Stimulated activated CD4-positive, alpha-beta T cell treated with anti-CD3 and anti-CD28 coated beads, Interleukin-4, amount 100 ng/mL, for 1 hour (primary cell): Measurements from ENCODE around the gene FOXP1.
"Not testable (repeated sequence)": the region's sequence is repeated elsewhere in the genome, so short reads cannot be mapped to it uniquely, and the experiment has no call there.

Experiments used
- DNase-seq: peaks from one replicate; pipeline ENCODE4 v3.0.0-alpha.2; 2020

FOXP1 gene

GRCh38 chr3:70982700-70983140 is 600.8 kb downstream of the FOXP1 start:
- DNase-seq = no peak

- DNase-seq = no peak
These were observed 601.2 kb downstream of the FOXP1 start for GRCh38 chr3:70982284-70982683.

GRCh38 chr3:70981231-70981880 is 602.2 kb downstream of the FOXP1 start:
- DNase-seq = no peak

DNA sequence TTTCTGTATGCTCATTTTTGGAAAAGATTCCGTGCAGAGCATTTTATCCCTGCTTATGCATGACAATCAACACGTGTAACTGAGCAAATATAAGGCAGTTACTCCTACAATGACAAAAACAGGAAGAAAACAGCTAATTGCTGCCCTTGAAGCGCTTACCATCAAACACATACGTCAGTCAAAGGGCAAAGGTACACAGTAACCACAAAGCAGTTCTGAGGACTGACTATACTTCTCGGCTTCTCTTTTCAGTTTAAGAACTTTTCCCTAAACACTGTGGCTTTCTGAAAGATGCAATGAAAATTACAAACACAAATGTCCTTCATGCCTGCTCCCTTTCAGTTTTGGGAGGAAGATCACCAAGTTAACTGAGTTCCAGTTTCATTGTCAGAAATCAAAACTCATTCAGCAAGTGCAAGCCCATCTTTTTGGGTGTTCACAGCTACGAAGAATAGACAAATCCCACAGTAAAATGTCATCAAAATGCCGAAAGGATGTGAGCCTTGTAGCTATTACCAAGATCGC is 602.8 kb downstream of the FOXP1 start:
- DNase-seq = no peak

DNA sequence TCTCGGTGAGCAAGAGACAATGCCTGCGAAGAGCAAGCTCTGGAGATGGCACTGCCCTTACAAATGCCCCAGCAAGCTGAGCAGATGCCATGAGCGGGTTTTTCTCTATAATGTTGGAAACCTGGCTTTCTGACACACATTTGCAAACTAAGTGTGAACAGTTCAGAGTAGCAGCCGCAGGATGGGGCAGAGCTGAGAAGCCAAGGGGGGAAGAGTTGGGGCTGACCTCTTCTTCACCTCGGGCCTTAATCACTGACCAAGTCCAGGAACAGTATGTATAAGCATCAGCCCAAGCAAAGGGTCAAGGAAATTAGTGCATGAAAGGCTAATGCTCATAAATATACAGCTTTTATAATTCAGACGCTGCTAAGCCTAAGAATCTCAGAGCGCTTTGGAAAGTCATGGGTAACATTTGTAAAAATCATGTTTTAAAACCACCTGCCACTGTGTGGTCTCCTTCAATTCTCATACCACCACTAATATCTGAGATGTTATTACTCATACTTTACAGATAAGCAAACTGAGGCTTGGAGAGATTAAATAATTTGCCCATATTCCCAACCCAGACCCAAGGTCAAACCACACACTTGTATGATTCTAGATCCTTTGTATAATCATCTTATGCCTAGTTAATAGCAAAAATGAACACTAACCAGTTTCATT is 603.4 kb downstream of the FOXP1 start:
- no peak for DNase-seq

DNA sequence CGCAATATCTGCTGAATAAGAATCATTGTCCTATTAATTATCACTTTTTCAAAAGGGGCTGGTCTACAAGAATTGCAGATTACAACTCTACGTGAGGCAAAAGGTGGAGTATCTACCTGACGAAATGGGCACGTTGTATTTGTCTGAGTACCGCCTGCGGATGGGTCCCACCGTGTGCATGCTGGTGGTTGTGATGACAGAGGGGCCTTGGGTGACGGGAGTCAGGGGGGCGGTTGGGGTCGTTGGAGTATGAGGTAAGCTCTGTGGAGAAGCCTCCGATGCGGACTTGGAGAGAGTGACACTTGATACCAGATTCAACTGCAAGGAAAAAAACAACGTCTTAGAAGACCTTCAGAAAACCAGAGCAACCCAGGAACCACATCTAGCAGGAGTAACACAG is 605.8 kb downstream of the FOXP1 start:
- no peak for DNase-seq

DNA sequence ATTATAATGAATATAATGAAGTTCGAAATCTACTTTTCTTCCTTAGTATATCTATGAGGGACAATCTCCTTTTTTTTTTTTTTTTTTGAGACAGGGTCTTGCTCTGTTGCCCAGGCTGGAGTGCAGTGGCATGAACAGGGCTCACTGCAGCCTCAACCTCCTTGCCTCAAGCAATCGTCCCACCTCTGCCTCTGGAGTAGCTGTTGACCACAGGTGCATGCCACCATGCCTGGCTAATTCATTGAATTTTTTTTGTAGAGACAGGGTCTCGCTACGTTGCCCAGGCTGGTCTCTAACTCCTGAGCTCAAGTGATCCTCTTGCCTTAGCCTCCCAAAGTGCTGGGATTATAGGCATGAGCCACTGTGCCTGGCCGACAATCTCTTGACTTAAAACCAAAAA is 607.5 kb downstream of the FOXP1 start:
- not testable (repeated sequence) for DNase-seq

GRCh38 chr3:70974747-70975146 is 608.8 kb downstream of the FOXP1 start:
- DNase-seq = no peak

DNA sequence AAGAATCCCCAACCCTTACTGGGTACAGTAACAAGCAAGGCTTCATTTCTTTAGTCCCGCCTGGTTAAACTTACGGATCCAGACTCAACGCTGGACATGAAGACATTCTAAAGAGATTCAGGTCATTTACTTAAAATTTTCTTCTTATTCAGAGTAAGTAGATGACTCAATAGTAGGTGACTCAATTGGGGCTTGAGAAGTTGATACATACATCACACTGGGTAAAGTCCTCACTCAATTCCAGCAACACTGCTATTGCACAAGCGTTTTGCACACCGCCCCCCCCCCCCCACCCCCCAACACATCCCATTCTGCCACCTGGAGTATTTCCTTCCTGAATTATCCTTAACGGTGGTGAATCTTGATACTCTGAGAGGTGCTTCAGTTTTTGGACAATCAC is 610.0 kb downstream of the FOXP1 start:
- no peak for DNase-seq

DNA sequence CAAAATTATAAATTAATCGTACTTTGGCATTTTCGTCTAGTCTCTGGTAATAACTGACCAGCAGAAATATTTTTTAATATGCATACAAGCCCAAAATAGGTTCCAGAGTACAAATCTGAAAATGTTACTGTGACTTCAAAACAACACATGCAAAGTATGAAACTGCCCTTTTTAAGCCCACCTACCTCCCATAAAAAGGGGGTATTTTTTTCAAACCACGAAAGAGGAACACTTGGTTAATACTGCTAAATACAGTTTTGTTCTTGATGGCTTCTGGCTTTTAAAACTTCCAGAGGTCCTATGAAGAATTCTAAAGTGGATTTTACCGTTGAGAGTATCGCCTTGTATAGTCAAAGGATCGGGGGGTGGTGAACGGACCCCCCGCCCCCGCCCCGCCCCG is 610.7 kb downstream of the FOXP1 start:
- DNase-seq = no peak

GRCh38 chr3:70970952-70971351 is 612.6 kb downstream of the FOXP1 start:
- DNase-seq = no peak

DNA sequence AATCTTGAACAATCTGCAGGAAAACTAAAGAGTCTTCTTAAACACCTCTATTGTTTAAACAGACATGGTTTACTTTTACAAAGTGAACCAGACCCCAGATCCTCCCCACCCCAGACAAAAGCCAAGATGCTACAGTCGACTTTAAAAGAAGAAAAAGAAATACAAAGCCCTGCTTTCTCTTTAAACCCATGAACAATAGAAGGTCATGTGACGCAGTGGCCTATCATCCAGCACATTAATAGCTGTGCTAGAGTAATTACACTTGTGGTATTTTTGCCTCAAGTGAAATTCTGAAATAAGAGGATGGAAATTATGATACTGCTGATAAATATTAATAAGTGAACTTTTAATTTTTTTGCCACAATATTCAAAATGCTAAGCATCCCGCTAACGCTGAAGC is 613.4 kb downstream of the FOXP1 start:
- no peak for DNase-seq

DNA sequence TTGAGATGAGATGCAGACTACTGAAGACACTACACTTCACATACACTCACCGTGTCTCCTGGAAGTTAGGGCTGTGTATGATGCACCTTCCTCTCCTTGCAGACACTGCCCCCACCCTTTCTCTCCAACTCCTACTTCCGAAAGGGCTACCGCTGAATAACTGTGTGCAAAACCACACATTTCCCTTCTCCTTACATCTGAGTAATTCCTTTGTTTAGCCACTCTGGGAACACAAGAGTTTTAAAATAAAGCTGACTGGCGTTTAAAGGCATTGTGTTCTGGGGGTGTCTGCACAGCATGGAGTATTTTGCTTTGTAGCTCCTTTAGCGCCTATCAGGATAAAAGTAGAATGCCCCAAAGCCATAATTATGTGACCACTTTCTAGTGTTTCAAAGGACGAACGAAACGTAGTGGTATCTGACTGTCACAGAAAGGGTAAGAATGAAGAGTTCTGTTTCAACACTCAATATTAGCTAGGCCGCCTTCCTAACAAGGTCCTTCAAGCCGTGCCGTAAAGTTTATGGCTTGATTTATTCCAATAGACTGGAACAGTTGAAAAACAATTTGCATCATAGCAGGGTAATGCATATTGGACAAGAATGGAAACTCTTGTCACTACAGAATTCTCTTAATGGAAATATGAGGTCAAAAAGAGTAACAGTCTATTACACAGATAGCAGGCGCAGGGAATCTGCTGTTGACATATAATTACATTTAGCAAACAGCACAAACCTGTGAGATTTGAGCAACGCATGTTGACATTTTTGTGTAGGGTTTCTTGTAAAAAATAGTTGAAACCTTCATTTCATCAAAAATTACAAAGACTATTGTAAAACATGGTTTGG is 619.9 kb downstream of the FOXP1 start:
- DNase-seq = no peak

GRCh38 chr3:70959506-70960291 is 623.8 kb downstream of the FOXP1 start:
- DNase-seq = no peak

DNA sequence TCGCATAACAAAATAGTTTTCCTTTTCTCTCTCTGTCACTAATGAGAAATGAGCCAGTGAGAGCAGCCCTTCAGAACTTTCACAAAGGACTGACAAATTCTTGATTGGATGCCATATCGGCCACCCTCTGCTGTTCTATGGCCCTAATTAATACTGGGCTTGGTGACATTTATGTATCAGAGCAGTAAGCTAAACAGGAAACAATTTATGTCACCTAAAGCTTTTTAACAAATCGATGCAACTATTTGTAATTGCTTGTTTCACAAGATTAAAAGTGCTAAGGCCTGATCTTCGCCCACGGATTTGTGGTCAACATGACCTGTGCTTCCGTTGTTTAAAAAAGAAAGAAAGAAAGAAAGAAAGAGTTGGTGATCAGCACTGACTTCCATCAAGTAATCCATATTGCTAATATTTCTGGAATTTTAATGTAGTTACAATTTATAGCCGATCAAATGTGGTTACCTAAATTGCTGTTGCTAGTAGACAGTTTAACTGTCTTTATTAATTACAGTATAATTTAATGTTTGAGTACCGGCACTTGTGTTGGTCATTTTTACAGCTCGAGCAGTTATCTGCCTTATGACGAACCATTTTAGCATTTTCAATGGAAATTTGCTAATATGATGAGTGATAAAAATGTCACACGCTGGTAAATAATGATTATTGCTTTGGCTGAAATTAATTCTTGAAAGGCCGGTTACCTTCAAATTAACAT is 631.3 kb downstream of the FOXP1 start:
- no peak for DNase-seq

DNA sequence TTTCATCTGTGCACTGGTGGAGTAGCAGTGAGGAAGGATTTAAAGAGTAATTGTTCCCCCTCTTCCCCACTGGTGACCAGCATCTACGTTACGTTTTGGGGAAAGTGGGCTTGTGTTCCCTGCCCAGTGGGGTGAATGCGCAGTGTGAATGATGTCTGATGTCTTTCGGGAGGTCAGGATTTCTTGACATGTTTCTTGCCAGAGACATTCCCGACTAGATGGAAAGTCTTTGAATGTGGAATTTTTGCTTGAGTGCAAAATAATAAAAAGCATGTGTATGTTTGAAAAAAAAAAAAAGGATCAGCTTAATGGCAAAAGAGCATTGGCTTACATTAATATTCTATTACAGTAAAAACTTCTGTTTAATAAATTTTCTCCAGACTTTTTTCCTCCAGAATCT is 632.2 kb downstream of the FOXP1 start:
- no peak for DNase-seq

GRCh38 chr3:70947579-70947978 is 635.9 kb downstream of the FOXP1 start:
- no peak for DNase-seq

DNA sequence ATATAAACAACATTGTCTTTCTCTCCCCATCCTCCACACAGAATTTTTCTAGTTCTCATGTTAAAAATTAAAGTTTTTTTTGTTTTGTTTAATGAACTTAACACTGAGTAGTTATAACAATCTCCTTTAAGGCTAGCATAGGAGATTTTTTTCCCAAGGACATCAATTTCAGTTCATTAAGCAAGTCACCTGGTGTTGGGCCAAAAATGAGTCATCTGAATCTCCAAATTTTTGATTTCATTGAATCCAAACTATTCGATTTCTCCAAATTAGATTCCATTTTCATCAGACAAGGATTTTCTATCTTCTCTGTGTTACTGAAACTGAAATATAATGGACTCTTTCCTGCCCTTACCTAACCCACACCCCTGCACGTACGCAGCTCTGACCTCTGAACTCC is 639.6 kb downstream of the FOXP1 start:
- no peak for DNase-seq

DNA sequence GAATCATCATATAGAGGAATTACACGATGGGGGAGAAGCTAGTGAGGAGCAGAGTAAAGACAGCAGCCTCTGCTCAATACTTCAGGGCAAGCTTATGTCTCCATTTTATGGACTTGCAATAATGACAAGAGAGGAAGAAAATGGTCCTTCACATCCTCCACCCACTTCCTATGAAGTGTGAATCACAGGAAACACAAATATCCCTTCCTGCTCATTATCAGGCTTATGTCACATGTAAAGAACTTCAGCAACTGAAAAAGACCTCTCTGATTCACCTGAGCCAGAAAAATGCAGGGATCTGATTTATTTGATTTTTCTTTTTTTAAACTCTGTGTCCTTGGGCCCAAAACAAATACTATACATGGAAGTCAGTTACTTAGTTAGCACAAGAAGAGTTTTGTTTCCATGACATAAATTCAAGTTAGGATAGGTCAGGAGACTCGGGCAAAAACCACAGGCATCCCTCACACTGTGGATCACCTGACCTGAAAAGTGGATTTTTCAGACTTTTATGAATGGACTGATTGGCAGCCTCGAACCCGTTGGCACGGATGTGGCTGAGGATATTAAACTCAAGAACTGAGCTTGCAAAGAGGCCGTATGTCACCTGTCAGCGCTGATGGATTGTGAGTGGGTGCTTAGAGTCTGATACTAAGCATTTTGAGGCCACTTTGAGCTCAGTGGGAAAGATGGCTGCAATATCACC is 650.3 kb downstream of the FOXP1 start:
- DNase-seq = no peak

DNA sequence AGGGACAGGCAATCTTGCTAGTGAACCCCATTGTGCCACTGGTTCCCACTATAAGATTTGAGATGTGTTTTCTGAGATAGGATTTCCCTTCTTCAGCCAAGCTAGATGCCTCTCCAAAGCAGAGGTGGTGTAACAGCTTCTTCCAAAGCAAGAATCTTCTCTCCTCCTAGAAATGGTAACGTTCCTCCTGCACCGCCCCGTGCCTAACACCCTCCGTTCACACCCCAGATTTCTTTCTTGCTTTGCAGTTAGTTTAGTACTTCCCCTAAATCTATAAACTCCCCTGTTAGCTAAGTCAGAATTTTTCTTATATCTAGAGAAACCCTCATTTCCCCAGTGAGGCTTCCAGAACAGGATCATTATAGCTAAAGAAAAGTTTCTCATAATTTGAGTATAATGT is 653.5 kb downstream of the FOXP1 start:
- no peak for DNase-seq

- DNase-seq = no peak
These were observed 656.3 kb downstream of the FOXP1 start for GRCh38 chr3:70927239-70927638.

DNA sequence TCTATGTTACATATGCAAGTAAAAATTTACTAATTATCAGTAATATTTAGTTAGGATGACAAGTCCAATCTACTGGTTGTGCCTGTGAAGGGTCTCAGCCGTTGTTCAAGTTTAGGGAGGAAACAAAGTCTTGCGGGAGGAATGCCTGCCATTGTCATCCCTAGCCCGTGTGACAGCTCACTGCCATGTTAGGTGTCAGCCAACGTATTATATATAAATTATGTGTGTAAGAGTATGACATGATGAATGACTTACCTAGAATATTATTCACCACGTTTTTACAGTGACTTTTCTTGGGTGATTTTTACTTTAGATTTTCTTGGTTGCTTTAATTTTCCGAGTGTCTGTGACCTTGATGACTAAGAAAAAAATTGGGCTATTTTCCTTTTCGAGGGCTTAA is 656.7 kb downstream of the FOXP1 start:
- no peak for DNase-seq
